Measurements from ENCODE around the gene PROC. TPM values are rescaled to one million over a fixed set of nuclear protein-coding genes. Genes with fewer than 3 reads are reported as not detected.

Gene PROC
- total and polyA plus RNA-seq, 10 donors: 0.16 to 0.52 (median 0.21) TPM; not detected in 7

GRCh38 chr2:127392828-127393578, 25.2 kb upstream of the PROC start:
- intact Hi-C loops (cut with DNase I; ENCODE audit: low total_unique reads): no loop called here
- TF ChIP-seq POLR2A (IDR thresholded peaks at IDR 0.05) (no peak), POLR2AphosphoS5 (IDR thresholded peaks at IDR 0.05) (no peak), CTCF (IDR thresholded peaks at IDR 0.05 in 8 of 11, conservative IDR thresholded peaks at IDR 0.05 in 3 of 11) (no peak)
- H3K27ac ChIP-seq: no peak overlapping the region
- no peaks in the 10 kb centered on the region for H3K27me3 ChIP-seq (replicated peaks in 1 of 7)
- no peaks in the 10 kb centered on the region for H3K36me3 ChIP-seq
- H3K9me3 ChIP-seq: no peaks in the 10 kb centered on the region
- no peak overlapping the region for H3K4me3 ChIP-seq
- 82 to 100% (median 92%) methylated on average over 1 of the region's 1 CpG for WGBS, 5 donors
- H3K4me1 ChIP-seq: peaks cover 8 to 35% (median 28%) of the 10 kb centered on the region in 6 donors
- no peak for DNase-seq

- Histone ChIP-seq H3K36me3 (no peaks in the 10 kb centered on the region), H3K27me3 (replicated peaks in 1 of 7) (no peaks in the 10 kb centered on the region), H3K9me3 (no peaks in the 10 kb centered on the region), H3K27ac (no peak overlapping the region), H3K4me3 (no peak overlapping the region), H3K4me1 (peaks cover 0 to 26% (median 17%) of the 10 kb centered on the region in 6 donors)
- TF ChIP-seq POLR2AphosphoS5 (IDR thresholded peaks at IDR 0.05) (no peak), POLR2A (IDR thresholded peaks at IDR 0.05) (no peak), CTCF (IDR thresholded peaks at IDR 0.05 in 8 of 11, conservative IDR thresholded peaks at IDR 0.05 in 3 of 11) (no peak)
- intact Hi-C loops (cut with DNase I; ENCODE audit: low total_unique reads): no loop called here
- no peak for DNase-seq
- 83 to 95% (median 87%) methylated on average over 3 of the region's 3 CpGs for WGBS, 5 donors
Measured at GRCh38 chr2:127394492-127394891, 23.7 kb upstream of the PROC start.

- no peak overlapping the region for H3K27ac ChIP-seq
- peak in 1 of 3 donors; percentile 19 for TF ChIP-seq POLR2AphosphoS5 (IDR thresholded peaks at IDR 0.05)
- TF ChIP-seq CTCF (IDR thresholded peaks at IDR 0.05 in 8 of 11, conservative IDR thresholded peaks at IDR 0.05 in 3 of 11): no peak
- no peaks in the 10 kb centered on the region for H3K27me3 ChIP-seq (replicated peaks in 1 of 7)
- H3K9me3 ChIP-seq: no peaks in the 10 kb centered on the region
- no peak overlapping the region for H3K4me3 ChIP-seq
- intact Hi-C loops (cut with DNase I; ENCODE audit: low total_unique reads): no loop called here
- DNase-seq: no peak
- 79 to 93% (median 89%) methylated on average over 1 to 9 of the region's 9 CpGs for WGBS, 5 donors
- no peaks in the 10 kb centered on the region for H3K36me3 ChIP-seq
- H3K4me1 ChIP-seq: peaks cover 0 to 13% (median 5%) of the 10 kb centered on the region in 6 donors
Measured at GRCh38 chr2:127397568-127398238, 20.5 kb upstream of the PROC start.

- 12 to 56% (median 25%) methylated on average over 1 to 4 of the region's 4 CpGs for WGBS, 5 donors
- H3K4me1 ChIP-seq: peaks cover 0 to 13% (median 5%) of the 10 kb centered on the region in 6 donors
- no peak overlapping the region for H3K27ac ChIP-seq
- no peaks in the 10 kb centered on the region for H3K9me3 ChIP-seq
- intact Hi-C loops (cut with DNase I; ENCODE audit: low total_unique reads): no loop called here
- no peak for DNase-seq
- H3K36me3 ChIP-seq: no peaks in the 10 kb centered on the region
- H3K27me3 ChIP-seq (replicated peaks in 1 of 7): no peaks in the 10 kb centered on the region
- no peak overlapping the region for H3K4me3 ChIP-seq
- TF ChIP-seq POLR2AphosphoS5 (IDR thresholded peaks at IDR 0.05) (peak in 2 of 3 donors; percentile 15 to 61), POLR2A (IDR thresholded peaks at IDR 0.05) (no peak), CTCF (IDR thresholded peaks at IDR 0.05 in 8 of 11, conservative IDR thresholded peaks at IDR 0.05 in 3 of 11) (no peak)
Measured at GRCh38 chr2:127398239-127398590, 20.0 kb upstream of the PROC start.

Data from spleen (tissue), 11 donors.